HepG2 (cell line): ENCODE data around the gene PIGW.

ENCODE experiments used
- POLR2AphosphoS5 ChIP-seq: IDR thresholded peaks from 2 replicates; pipeline ENCODE4 v1.6.1; 2012; ENCODE audit warnings: low read depth, low read length
- ZNF605 ChIP-seq: sonication (generic); formaldehyde crosslinking; IDR thresholded peaks from 2 replicates; pipeline ENCODE4 v1.8.0; 2022; ENCODE audit warnings: mild to moderate bottlenecking, missing genetic modification reagents

GRCh38 chr17:36495076-36495578 lies 39.7 kb upstream of the PIGW start:
- no peak; the same call in 1 of the 2 replicates for TF ChIP-seq POLR2AphosphoS5
- no peak for TF ChIP-seq ZNF605 (CRISPR knock-in tag)
